Keratinocyte (primary cell): ENCODE data around the gene NDUFS7. TPM values are rescaled to one million over a fixed set of nuclear protein-coding genes. Genes with fewer than 3 reads are reported as not detected.

Experiments
- DNase-seq: peaks from one replicate; pipeline ENCODE4 v3.0.0-alpha.2; 2011; ENCODE audit warnings: low read depth, missing footprints, low spot score
- FAIRE-seq: peaks from 2 replicates; lab custom pipeline; 2011; peaks lifted over from hg19 to GRCh38; lab: Jason Lieb, UNC
- H2AFZ ChIP-seq: 2 replicates; pipeline ENCODE4 v1.6.0; 2012; ENCODE audit warnings: low read length, control low read depth, inconsistent platforms; ENCODE audit not compliant: control insufficient read depth
- H3K27ac ChIP-seq: 2 replicates; pipeline ENCODE4 v1.5.1; 2011; ENCODE audit warnings: low read length; ENCODE audit not compliant: control insufficient read depth, insufficient read depth
- H3K27me3 ChIP-seq: 3 replicates; pipeline ENCODE4 v1.6.0; 2011; ENCODE audit warnings: low read length; ENCODE audit not compliant: control insufficient read depth, insufficient read depth; ENCODE audit errors: extremely low read depth
- H3K36me3 ChIP-seq, 2 experiments: 2 replicates in 1 of 2; 3 replicates in 1 of 2; pipeline ENCODE4 v1.5.1; 2011; ENCODE audit warnings: low read length in 2 of 2, mild to moderate bottlenecking in 1 of 2; ENCODE audit not compliant: control insufficient read depth in 2 of 2, insufficient read depth in 2 of 2; ENCODE audit errors: extremely low read depth in 1 of 2
- H3K4me1 ChIP-seq: 3 replicates; pipeline ENCODE4 v1.5.1; 2011; ENCODE audit warnings: low read length; ENCODE audit not compliant: control insufficient read depth, insufficient read depth; ENCODE audit errors: extremely low read depth
- H3K4me2 ChIP-seq: 3 replicates; pipeline ENCODE4 v1.6.0; 2011; ENCODE audit warnings: low read depth, low read length; ENCODE audit not compliant: control insufficient read depth, insufficient read depth; ENCODE audit errors: extremely low read depth
- H3K4me3 ChIP-seq, 3 experiments: fragments of 200-600 bp in 1 of 3; sonication (generic) in 1 of 3; 2 replicates in 2 of 3; 3 replicates in 1 of 3; pipeline ENCODE4 v1.5.1; 2011 to 2016; ENCODE audit warnings: low read length in 3 of 3, mild to moderate bottlenecking in 3 of 3, control low read depth in 2 of 3, inconsistent platforms in 1 of 3, low read depth in 1 of 3, mixed read lengths in 1 of 3, mixed run types in 1 of 3, moderate library complexity in 1 of 3; ENCODE audit not compliant: control insufficient read depth in 2 of 3, insufficient read depth in 2 of 3; ENCODE audit errors: extremely low read depth in 1 of 3
- H3K79me2 ChIP-seq: 2 replicates; pipeline ENCODE4 v1.6.0; 2012; ENCODE audit warnings: low read length; ENCODE audit not compliant: control insufficient read depth, insufficient read depth
- H3K9ac ChIP-seq: 3 replicates; pipeline ENCODE4 v1.6.0; 2011; ENCODE audit warnings: low read length; ENCODE audit not compliant: control insufficient read depth, insufficient read depth; ENCODE audit errors: extremely low read depth
- H3K9me1 ChIP-seq: 3 replicates; pipeline ENCODE4 v1.6.0; 2011; ENCODE audit warnings: low read length; ENCODE audit not compliant: control insufficient read depth, insufficient read depth; ENCODE audit errors: extremely low read depth
- H3K9me3 ChIP-seq: 2 replicates; pipeline ENCODE4 v1.5.1; 2012; ENCODE audit warnings: low read depth, low read length; ENCODE audit not compliant: control insufficient read depth
- H4K20me1 ChIP-seq: 3 replicates; pipeline ENCODE4 v1.6.0; 2011; ENCODE audit warnings: low read length; ENCODE audit not compliant: control insufficient read depth, insufficient read depth; ENCODE audit errors: extremely low read depth
- EZH2 ChIP-seq: IDR thresholded peaks from one replicate; pipeline ENCODE4 v1.6.1; 2012; ENCODE audit warnings: inconsistent platforms, mild to moderate bottlenecking, low read length, moderate library complexity
- dilution Hi-C: fragments of 300-500 bp; cut with MboI; formaldehyde crosslinking; loops from one replicate; pipeline ENCODE4 v1.7.0; 2020; ENCODE audit warnings: low sequenced_read_pairs; ENCODE audit not compliant: extremely low pct_ligation_motif_present
- polyA plus RNA-seq, 5 experiments: library from polyadenylated mRNA; depleted of rRNA in 3 of 5; stranded (reverse) in 3 of 5; stranded (forward) in 1 of 5; unstranded in 1 of 5; fragments of >200 nt; gene quantifications; 1 replicate in 1 of 5; 2 replicates in 3 of 5; 3 replicates in 1 of 5; pipeline versions ENCODE4 v1.2.1 to v1.2.3, GENCODE V29; 2011 to 2012; ENCODE audit warnings: missing spikeins in 2 of 5, low read depth in 1 of 5, low replicate concordance in 1 of 5
- TF ChIP-seq, protein P1 (sequence below), 3 experiments: IDR thresholded peaks in 1 of 3; conservative IDR thresholded peaks in 1 of 3; optimal IDR thresholded peaks in 1 of 3; 2 replicates in 2 of 3; 3 replicates in 1 of 3; pipeline versions ENCODE3 to v1.5.1; 2011; ENCODE audit warnings: low read length in 3 of 3, mild to moderate bottlenecking in 3 of 3, moderate library complexity in 2 of 3, control low read depth in 1 of 3, inconsistent platforms in 1 of 3; ENCODE audit not compliant: insufficient read depth in 2 of 3; ENCODE audit errors: extremely low read depth in 1 of 3

Gene NDUFS7
- polyA plus RNA-seq, 1 donor (not counting 4 experiments of a cell fraction or from before 2014, with no cell fraction given), result 23.2 TPM

DNA sequence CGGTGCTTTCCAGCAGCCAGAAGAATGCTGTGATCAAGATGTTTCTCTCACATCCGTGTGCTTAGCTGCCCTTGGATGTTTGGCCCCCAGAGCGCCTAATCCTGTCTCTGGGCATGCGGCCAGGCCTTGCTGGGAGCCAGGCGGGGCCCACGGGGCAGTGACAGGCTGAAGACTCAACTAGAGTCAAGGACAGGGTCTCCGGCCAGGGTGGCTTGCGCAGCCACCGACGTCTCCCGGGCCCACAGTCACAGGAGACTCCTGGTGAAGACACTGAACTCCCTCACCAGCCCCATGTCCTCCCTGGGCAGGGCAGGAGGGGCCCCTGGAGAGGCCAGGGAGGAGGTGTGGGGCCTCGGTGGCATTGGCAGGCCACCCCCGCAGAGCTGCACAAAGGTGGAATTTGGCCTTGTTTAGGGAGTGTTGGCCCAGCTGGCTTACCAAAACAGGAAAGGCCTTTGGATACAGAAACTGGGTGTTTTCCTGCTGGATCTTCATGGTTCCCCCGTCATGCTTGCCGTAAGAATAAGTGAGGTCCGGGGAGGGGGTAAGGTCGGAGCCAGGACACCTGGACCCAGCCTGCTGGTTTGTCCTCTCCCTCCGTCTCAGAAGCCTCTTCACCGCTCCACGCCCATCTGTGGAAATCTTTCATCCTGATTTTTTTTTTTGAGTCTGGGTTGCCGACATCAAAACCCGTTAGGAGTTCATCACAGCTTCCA, 10.0 kb upstream of the NDUFS7 start:
- Histone ChIP-seq H3K79me2 (no peaks in the 10 kb centered on the region), H3K4me2 (no peak overlapping the region), H3K4me1 (no peaks in the 10 kb centered on the region), H3K4me3 (no peak overlapping the region), H3K9me1 (no peaks in the 10 kb centered on the region), H3K27me3 (no peaks in the 10 kb centered on the region), H3K9ac (no peak overlapping the region), H3K9me3 (no peaks in the 10 kb centered on the region), H3K27ac (no peak overlapping the region), H4K20me1 (no peaks in the 10 kb centered on the region), H2AFZ (no peak overlapping the region), H3K36me3 (peaks cover 8 to 10% of the 10 kb centered on the region in 2 experiments)
- FAIRE-seq, result no peak
- TF ChIP-seq, protein P1, sequence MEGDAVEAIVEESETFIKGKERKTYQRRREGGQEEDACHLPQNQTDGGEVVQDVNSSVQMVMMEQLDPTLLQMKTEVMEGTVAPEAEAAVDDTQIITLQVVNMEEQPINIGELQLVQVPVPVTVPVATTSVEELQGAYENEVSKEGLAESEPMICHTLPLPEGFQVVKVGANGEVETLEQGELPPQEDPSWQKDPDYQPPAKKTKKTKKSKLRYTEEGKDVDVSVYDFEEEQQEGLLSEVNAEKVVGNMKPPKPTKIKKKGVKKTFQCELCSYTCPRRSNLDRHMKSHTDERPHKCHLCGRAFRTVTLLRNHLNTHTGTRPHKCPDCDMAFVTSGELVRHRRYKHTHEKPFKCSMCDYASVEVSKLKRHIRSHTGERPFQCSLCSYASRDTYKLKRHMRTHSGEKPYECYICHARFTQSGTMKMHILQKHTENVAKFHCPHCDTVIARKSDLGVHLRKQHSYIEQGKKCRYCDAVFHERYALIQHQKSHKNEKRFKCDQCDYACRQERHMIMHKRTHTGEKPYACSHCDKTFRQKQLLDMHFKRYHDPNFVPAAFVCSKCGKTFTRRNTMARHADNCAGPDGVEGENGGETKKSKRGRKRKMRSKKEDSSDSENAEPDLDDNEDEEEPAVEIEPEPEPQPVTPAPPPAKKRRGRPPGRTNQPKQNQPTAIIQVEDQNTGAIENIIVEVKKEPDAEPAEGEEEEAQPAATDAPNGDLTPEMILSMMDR (optimal IDR thresholded peaks at IDR 0.05 in 1 of 3, IDR thresholded peaks at IDR 0.05 in 1 of 3, conservative IDR thresholded peaks at IDR 0.05 in 1 of 3; ENCODE audit: extremely low read depth in 1 of 3, insufficient read depth in 2 of 3, low read length in 3 of 3), result no peak
- no peak for TF ChIP-seq EZH2
- DNase-seq, result no peak
- dilution Hi-C loops, result no loop called here

DNA sequence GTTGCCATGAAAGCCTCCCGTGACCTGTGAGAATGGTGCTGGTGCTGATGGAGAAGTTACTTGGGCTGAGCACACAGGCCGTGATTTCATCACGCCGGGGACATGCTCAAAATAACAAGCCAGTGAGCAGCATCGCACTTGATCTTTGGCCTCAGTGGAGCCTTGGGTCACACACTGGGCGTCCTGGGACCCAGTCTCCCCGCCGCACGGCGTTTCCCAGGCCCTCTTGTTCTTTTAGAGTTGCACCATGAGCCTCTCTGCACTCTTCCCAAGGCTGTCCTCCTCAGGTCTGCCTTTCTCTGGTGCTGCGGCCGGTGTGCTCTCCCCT, 9.5 kb upstream of the NDUFS7 start:
- dilution Hi-C loops, result no loop called here
- no peaks in the 10 kb centered on the region for H3K9me1 ChIP-seq
- H3K36me3 ChIP-seq, result peaks cover 8 to 10% of the 10 kb centered on the region in 2 experiments
- no peak overlapping the region for H3K9ac ChIP-seq
- H2AFZ ChIP-seq, result no peak overlapping the region
- H3K27me3 ChIP-seq, result no peaks in the 10 kb centered on the region
- no peaks in the 10 kb centered on the region for H3K9me3 ChIP-seq
- no peaks in the 10 kb centered on the region for H4K20me1 ChIP-seq
- H3K4me1 ChIP-seq, result no peaks in the 10 kb centered on the region
- FAIRE-seq, result no peak
- no peak overlapping the region for H3K27ac ChIP-seq
- no peak overlapping the region for H3K4me3 ChIP-seq
- no peaks in the 10 kb centered on the region for H3K79me2 ChIP-seq
- TF ChIP-seq, protein P1 (optimal IDR thresholded peaks at IDR 0.05 in 1 of 3, IDR thresholded peaks at IDR 0.05 in 1 of 3, conservative IDR thresholded peaks at IDR 0.05 in 1 of 3; ENCODE audit: extremely low read depth in 1 of 3, insufficient read depth in 2 of 3, low read length in 3 of 3), result no peak
- TF ChIP-seq EZH2, result no peak
- no peak for DNase-seq
- H3K4me2 ChIP-seq, result no peak overlapping the region
